ENCODE data around the gene LYZ.

GRCh38 chr12:69318225-69318624 lies 30.0 kb upstream of the LYZ start:
- TF ChIP-seq POLR2AphosphoS5 (IDR thresholded peaks at IDR 0.05; ENCODE audit: insufficient read depth, low read depth, low read length), result no peak
- TF ChIP-seq CTCF (IDR thresholded peaks at IDR 0.05; ENCODE audit: extremely low read depth in 1 of 2, insufficient read depth in 1 of 2, low read depth in 1 of 2, low read length in 2 of 2), result no peak
- no peak for TF ChIP-seq POLR2A (IDR thresholded peaks at IDR 0.05; ENCODE audit: low read depth, low read length)
- no peak for TF ChIP-seq EZH2 (IDR thresholded peaks at IDR 0.05; ENCODE audit: borderline replicate concordance, low read depth, low read length, severe bottlenecking)
- TF ChIP-seq MAX (IDR thresholded peaks at IDR 0.05; ENCODE audit: insufficient read depth, insufficient read length), result no peak
